Right lobe of liver (tissue), 4 donors: ENCODE data around the gene PDCD1.

Source experiments
- POLR2A ChIP-seq: fragments of 450-650 bp; IDR thresholded peaks from one replicate; pipeline ENCODE4 v1.6.1; 2017; ENCODE audit warnings: antibody characterized with exemption, mild to moderate bottlenecking
- TF ChIP-seq, protein P1 (sequence below), 4 donors: fragments of 200-600 bp in 3 of 4; fragments of 450-650 bp in 1 of 4; IDR thresholded peaks; one replicate each; pipeline versions ENCODE4 v1.5.1 to v1.8.0; 2016 to 2022; ENCODE audit warnings: antibody characterized with exemption in 4 of 4, mild to moderate bottlenecking in 2 of 4
- donor health status: DM: no; HTN: no; CAD: no.
- donor health status: DM: no; HTN: no; CAD: no.
- donor health status: DM: no; HTN: yes; CAD: no.

DNA sequence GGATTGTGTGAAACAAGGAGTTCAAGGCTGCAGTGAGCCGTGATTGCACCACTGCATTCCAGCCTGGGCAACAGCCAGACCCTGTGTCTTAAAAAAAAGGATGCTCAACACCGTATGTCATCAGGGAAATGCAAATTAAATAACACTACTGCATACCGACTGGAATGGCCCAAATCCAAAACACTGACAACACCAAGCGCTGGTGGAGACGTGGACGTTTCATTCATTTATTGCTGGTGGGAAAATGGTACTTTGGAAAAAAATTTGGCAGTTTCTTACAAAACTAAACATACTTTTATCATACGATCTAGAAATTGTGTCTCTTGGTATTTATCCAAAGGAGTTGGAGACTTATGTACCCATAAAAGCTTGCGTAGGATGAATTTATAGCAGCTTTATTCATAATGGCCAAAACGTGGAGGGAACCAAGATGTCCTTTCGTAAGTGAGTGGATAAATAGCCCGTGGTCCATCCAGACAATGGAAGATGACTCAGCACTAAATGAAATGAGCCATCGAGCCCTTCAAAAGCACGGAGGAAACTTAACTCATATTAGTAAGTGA, 25.5 kb downstream of the PDCD1 start:
- TF ChIP-seq, protein P1, sequence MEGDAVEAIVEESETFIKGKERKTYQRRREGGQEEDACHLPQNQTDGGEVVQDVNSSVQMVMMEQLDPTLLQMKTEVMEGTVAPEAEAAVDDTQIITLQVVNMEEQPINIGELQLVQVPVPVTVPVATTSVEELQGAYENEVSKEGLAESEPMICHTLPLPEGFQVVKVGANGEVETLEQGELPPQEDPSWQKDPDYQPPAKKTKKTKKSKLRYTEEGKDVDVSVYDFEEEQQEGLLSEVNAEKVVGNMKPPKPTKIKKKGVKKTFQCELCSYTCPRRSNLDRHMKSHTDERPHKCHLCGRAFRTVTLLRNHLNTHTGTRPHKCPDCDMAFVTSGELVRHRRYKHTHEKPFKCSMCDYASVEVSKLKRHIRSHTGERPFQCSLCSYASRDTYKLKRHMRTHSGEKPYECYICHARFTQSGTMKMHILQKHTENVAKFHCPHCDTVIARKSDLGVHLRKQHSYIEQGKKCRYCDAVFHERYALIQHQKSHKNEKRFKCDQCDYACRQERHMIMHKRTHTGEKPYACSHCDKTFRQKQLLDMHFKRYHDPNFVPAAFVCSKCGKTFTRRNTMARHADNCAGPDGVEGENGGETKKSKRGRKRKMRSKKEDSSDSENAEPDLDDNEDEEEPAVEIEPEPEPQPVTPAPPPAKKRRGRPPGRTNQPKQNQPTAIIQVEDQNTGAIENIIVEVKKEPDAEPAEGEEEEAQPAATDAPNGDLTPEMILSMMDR (IDR thresholded peaks at IDR 0.05) = no peak
- TF ChIP-seq POLR2A = no peak
